ENCODE results near the gene ATP9B. TPM values are rescaled to one million over a fixed set of nuclear protein-coding genes. Genes with fewer than 3 reads are reported as not detected.

Gene ATP9B
- total RNA-seq, 1 experiment from 2014 or later: 20.9 TPM

DNA sequence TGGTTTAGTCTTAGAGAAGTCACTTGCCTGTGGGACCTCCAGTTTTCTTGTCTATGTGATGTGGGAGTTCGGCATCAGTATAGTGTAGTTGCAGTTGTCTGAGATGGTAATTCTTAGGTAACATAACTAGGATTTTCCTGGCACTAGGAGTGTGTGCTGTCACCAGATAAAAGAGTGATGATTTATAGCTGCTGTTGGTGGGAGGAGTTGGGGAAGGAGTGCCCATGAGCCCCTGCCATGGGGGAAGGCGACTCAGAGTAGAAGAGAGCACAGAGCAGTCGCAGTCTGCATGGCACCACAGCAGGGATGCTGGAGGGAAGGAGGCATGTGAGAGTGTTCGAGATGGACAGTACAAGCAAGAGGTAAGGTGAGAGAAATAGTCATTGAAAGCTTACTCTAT lies 38.7 kb downstream of the ATP9B start:
- H3K56ac ChIP-seq (ENCODE audit: insufficient read length, low read depth, low read length): no peak overlapping the region

More for the DNA sequence above, 38.7 kb downstream of the ATP9B start:
- H3K36me3 Mint-ChIP-seq (ENCODE audit: insufficient read depth in 1 of 3, low read depth in 3 of 3): peaks cover 0 to 5% (median 0%) of the 10 kb centered on the region in 3 experiments; a peak in 3 of 7 replicates
- no peak overlapping the region for H3K9ac ChIP-seq (ENCODE audit: extremely low read depth, insufficient read length, low read length)
- no peak overlapping the region for H2BK5ac ChIP-seq (ENCODE audit: insufficient read length, low read length)
- TF ChIP-seq, protein P1, sequence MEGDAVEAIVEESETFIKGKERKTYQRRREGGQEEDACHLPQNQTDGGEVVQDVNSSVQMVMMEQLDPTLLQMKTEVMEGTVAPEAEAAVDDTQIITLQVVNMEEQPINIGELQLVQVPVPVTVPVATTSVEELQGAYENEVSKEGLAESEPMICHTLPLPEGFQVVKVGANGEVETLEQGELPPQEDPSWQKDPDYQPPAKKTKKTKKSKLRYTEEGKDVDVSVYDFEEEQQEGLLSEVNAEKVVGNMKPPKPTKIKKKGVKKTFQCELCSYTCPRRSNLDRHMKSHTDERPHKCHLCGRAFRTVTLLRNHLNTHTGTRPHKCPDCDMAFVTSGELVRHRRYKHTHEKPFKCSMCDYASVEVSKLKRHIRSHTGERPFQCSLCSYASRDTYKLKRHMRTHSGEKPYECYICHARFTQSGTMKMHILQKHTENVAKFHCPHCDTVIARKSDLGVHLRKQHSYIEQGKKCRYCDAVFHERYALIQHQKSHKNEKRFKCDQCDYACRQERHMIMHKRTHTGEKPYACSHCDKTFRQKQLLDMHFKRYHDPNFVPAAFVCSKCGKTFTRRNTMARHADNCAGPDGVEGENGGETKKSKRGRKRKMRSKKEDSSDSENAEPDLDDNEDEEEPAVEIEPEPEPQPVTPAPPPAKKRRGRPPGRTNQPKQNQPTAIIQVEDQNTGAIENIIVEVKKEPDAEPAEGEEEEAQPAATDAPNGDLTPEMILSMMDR (conservative IDR thresholded peaks at IDR 0.05): no peak
- no peaks in the 10 kb centered on the region; the same call in 1 of the 2 replicates for H3K79me2 ChIP-seq (ENCODE audit: insufficient read depth, low read length)
- H3K79me1 ChIP-seq (ENCODE audit: insufficient read depth, low read depth, low read length, poor library complexity, severe bottlenecking): peaks cover 4% of the 10 kb centered on the region
- H3K9me3 ChIP-seq (ENCODE audit: control insufficient read depth, low read depth, low read length): no peaks in the 10 kb centered on the region
- H2BK12ac ChIP-seq (ENCODE audit: insufficient read length, low read depth, low read length): no peak overlapping the region
- no peaks in the 10 kb centered on the region for H3K9me3 Mint-ChIP-seq
- no peak overlapping the region for H2BK20ac ChIP-seq (ENCODE audit: low read depth, low read length, poor library complexity, severe bottlenecking)
- no peak overlapping the region for H3K23ac ChIP-seq (ENCODE audit: insufficient read length, low read depth, low read length)
- peaks cover 8 to 9% of the 10 kb centered on the region in 2 experiments for H3K4me1 Mint-ChIP-seq
- no peak overlapping the region for H3K18ac ChIP-seq (ENCODE audit: insufficient read length, low read depth, low read length)
- H4K20me1 ChIP-seq (ENCODE audit: control insufficient read depth, insufficient read depth, insufficient read length): no peaks in the 10 kb centered on the region
- H3K27ac ChIP-seq (ENCODE audit: insufficient read length, low read depth, low read length): no peak overlapping the region
- no peak overlapping the region for H4K5ac ChIP-seq (ENCODE audit: insufficient read length, low read depth, low read length)
- no peak overlapping the region for H3K14ac ChIP-seq (ENCODE audit: insufficient read depth, low read length)
- H2AFZ ChIP-seq (ENCODE audit: low read length): no peak overlapping the region
- no peak overlapping the region for H3K4me3 Mint-ChIP-seq
- H3K4me2 ChIP-seq (ENCODE audit: insufficient read depth, insufficient read length, low read length): no peak overlapping the region
- no peak overlapping the region for H2BK120ac ChIP-seq (ENCODE audit: low read depth, low read length, poor library complexity, severe bottlenecking)
- no peaks in the 10 kb centered on the region for H3K27me3 Mint-ChIP-seq (ENCODE audit: low read depth)
- no peak overlapping the region for H4K91ac ChIP-seq (ENCODE audit: insufficient read length, low read depth, low read length)
- no peaks in the 10 kb centered on the region for H3K4me1 ChIP-seq (ENCODE audit: insufficient read depth, low read length)
- H3T11ph ChIP-seq (ENCODE audit: low read length): no peak overlapping the region
- no peak overlapping the region for H3K4ac ChIP-seq (ENCODE audit: low read depth, low read length)
- H4K8ac ChIP-seq (replicated peaks; ENCODE audit: insufficient read length, low read depth, low read length): no peak overlapping the region
- no peak overlapping the region for H2BK15ac ChIP-seq (ENCODE audit: low read depth, low read length)
- H3K27me3 ChIP-seq (ENCODE audit: insufficient read depth, low read length): no peaks in the 10 kb centered on the region
- DNase-seq: no peak
- WGBS (ENCODE audit: extremely low coverage, insufficient read length, low lambda C conversion rate): no CpG with 5 or more reads among the region's 4 CpGs
- no peaks in the 10 kb centered on the region for H3K23me2 ChIP-seq (ENCODE audit: insufficient read length, low read depth, low read length, poor library complexity, severe bottlenecking)
- H3K27ac Mint-ChIP-seq: peak overlapping the region in 2 of 3 experiments; percentile 8 to 32; a peak in 2 of 7 replicates
- no peak overlapping the region for H2AK5ac ChIP-seq (ENCODE audit: insufficient read length, low read length)
